Esophagus muscularis mucosa (tissue), 4 donors: ENCODE data around the gene VARS1. TPM values are rescaled to one million over a fixed set of nuclear protein-coding genes. Genes with fewer than 3 reads are reported as not detected.

ENCODE experiments used
- DNase-seq: peaks from one replicate; pipeline ENCODE4 v3.0.0-alpha.2; 2017; ENCODE audit errors: extremely low spot score
- H3K27ac ChIP-seq, 4 donors: fragments of 200-600 bp; sonication (generic); replicated peaks in 1 of 4; 1 replicate in 3 of 4; 2 replicates in 1 of 4; pipeline ENCODE4 v1.5.1; 2016 to 2019; ENCODE audit warnings: mild to moderate bottlenecking in 1 of 4
- H3K27me3 ChIP-seq, 4 donors: fragments of 200-600 bp; sonication (generic); one replicate each; pipeline versions ENCODE4 v1.5.1 to v1.6.0; 2016 to 2019
- H3K36me3 ChIP-seq, 4 donors: fragments of 200-600 bp; sonication (generic); one replicate each; pipeline ENCODE4 v1.5.1; 2016 to 2019
- H3K4me1 ChIP-seq, 4 donors: fragments of 200-600 bp; sonication (generic); one replicate each; pipeline ENCODE4 v1.5.1; 2016 to 2019
- H3K4me3 ChIP-seq, 4 donors: fragments of 200-600 bp; sonication (generic); 1 replicate in 2 of 4; 2 replicates in 2 of 4; pipeline ENCODE4 v1.5.1; 2016 to 2019; ENCODE audit warnings: mild to moderate bottlenecking in 4 of 4, moderate library complexity in 1 of 4
- H3K9me3 ChIP-seq, 4 donors: fragments of 200-600 bp; sonication (generic); 1 replicate in 3 of 4; 2 replicates in 1 of 4; pipeline ENCODE4 v1.5.1; 2016 to 2019
- EP300 ChIP-seq: sonication (generic); formaldehyde crosslinking; IDR thresholded peaks from one replicate; pipeline ENCODE4 v1.6.1; 2017; ENCODE audit warnings: antibody characterized with exemption
- POLR2A ChIP-seq: fragments of 450-650 bp; IDR thresholded peaks from one replicate; pipeline ENCODE4 v1.6.1; 2017; ENCODE audit warnings: antibody characterized with exemption, moderate library complexity, mild to moderate bottlenecking, low read depth
- POLR2AphosphoS5 ChIP-seq, 2 donors: sonication (generic); formaldehyde crosslinking; IDR thresholded peaks; one replicate each; pipeline ENCODE4 v1.6.1; 2017; ENCODE audit warnings: antibody characterized with exemption in 2 of 2
- WGBS: methylation state at CpG from one replicate; pipeline ENCODE4 v1.1.5; 2018; 5-methylcytosine and 5-hydroxymethylcytosine counted together
- intact Hi-C: fragments of 100-400 bp; cut with DNase I; formaldehyde crosslinking; loops from one replicate; pipeline ENCODE4 v1.15.1; 2023
- total RNA-seq, 4 donors: library from RNA; depleted of rRNA; stranded (reverse); fragments of >200 nt; gene quantifications; one replicate each; pipeline versions ENCODE4 v1.1.0 to v1.2.1, GENCODE V29; 2016
- TF ChIP-seq, protein P1 (sequence below), 3 experiments: fragments of 200-600 bp in 2 of 3; fragments of 450-650 bp in 1 of 3; sonication (generic) in 2 of 3; IDR thresholded peaks; one replicate each; pipeline ENCODE4 v1.5.1; 2017 to 2019; ENCODE audit warnings: antibody characterized with exemption in 3 of 3, mild to moderate bottlenecking in 2 of 3, moderate library complexity in 1 of 3

Gene VARS1
- total RNA-seq, 4 donors from 2014 or later = 25.0 to 53.2 (median 34.8) TPM

DNA sequence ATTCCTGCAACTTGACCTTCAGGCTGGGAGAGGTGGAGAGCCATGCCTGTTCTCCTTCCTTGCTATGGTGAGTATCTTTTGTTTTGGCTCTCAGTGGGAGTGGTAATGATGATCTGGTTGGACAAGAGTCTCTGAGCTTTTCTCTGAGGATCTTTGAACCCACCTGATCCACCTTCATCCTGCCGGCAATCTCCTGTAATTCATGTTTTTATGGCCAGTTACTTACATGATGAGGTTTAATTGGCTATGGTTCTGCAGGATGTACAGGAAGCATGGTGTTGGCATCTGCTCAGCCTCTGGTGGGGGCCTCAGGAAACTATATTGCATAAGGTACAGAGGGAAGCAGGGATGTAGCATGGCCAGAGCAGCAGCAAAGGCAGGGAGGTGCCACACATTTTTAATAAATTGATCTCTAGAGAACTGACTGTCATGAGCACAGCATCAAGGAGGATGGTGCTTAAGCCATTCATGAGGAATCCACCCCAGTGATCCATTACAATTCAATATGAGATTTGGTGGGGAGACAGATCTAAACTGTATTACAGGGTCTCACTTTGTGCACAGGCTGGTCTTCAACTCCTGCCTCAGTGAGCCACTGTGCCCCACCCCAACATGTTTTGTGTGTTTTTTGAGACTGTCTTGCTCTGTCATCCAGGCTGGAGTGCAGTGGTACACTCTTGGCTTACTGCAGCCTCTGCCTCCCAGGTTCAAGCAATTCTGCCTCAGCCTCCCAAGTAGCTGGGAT, 42.0 kb upstream of the VARS1 start:
- Histone ChIP-seq H3K4me1 (peaks cover 45 to 56% (median 56%) of the 10 kb centered on the region in 4 donors), H3K27ac (peak overlapping the region; percentile 93 to 97 (median 95))

DNA sequence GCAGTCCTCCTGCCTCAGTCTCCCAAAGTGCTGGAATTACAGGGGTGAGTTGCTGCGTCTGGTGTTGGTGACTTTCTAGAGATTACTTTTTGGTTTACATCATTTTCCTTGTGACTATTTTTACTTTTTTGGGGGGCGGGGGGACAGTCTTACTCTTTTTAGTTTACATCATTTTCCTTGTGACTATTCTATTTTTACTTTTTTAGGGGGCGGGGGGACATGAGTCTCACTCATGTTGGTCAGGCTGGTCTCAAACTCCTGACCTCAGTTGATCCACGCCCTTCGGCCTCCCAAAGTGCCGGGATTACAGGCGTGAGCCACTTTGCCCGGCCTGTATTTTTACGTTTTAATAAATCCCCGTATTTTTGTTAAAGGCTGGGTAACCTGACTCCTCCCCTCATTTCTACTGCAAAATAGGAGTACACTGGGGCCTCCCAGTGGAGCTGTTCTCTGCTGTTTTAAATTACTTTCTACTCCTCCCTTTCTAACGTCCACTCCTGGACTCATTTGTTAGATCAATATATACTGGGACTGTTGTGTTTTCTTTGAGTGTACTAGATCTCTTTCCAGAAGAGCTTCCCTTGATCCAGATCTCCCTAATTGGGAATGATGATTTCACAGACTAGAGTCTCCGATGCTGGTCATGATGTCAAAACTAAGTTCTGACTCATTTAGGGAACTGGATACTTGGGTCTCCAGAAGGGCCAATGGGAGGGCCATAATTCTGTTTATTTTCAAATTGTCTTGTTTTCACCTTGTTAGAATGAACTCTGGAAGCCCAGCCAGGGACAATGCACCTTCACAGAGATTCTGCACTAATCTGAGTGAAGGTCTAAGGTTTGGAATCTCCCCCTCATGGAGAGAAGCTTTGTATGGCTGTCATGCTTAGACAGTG, 41.2 kb upstream of the VARS1 start:
- H3K27ac ChIP-seq = peak overlapping the region; percentile 93 to 97 (median 95)
- intact Hi-C loops = no loop called here
- 29% methylated on average over 12 of the region's 12 CpGs for WGBS
- H3K27me3 ChIP-seq = no peaks in the 10 kb centered on the region
- H3K4me3 ChIP-seq = peak overlapping the region; percentile 72 to 94 (median 82)
- H3K9me3 ChIP-seq = no peaks in the 10 kb centered on the region
- H3K4me1 ChIP-seq = peaks cover 45 to 64% (median 64%) of the 10 kb centered on the region in 4 donors
- H3K36me3 ChIP-seq = peaks cover 36 to 50% (median 45%) of the 10 kb centered on the region in 4 donors
- no peak for DNase-seq
- TF ChIP-seq POLR2AphosphoS5 (IDR thresholded peaks at IDR 0.05) (no peak), EP300 (no peak), POLR2A (no peak)
- TF ChIP-seq, protein P1, sequence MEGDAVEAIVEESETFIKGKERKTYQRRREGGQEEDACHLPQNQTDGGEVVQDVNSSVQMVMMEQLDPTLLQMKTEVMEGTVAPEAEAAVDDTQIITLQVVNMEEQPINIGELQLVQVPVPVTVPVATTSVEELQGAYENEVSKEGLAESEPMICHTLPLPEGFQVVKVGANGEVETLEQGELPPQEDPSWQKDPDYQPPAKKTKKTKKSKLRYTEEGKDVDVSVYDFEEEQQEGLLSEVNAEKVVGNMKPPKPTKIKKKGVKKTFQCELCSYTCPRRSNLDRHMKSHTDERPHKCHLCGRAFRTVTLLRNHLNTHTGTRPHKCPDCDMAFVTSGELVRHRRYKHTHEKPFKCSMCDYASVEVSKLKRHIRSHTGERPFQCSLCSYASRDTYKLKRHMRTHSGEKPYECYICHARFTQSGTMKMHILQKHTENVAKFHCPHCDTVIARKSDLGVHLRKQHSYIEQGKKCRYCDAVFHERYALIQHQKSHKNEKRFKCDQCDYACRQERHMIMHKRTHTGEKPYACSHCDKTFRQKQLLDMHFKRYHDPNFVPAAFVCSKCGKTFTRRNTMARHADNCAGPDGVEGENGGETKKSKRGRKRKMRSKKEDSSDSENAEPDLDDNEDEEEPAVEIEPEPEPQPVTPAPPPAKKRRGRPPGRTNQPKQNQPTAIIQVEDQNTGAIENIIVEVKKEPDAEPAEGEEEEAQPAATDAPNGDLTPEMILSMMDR (IDR thresholded peaks at IDR 0.05) = no peak

More for the DNA sequence above, 42.0 kb upstream of the VARS1 start:
- intact Hi-C loops = no loop called here
- TF ChIP-seq, protein P1 (IDR thresholded peaks at IDR 0.05) = no peak
- no peak for TF ChIP-seq EP300
- TF ChIP-seq POLR2AphosphoS5 (IDR thresholded peaks at IDR 0.05) = no peak
- no peak for TF ChIP-seq POLR2A
- 36% methylated on average over 1 of the region's 1 CpG for WGBS
- H3K4me3 ChIP-seq = peak overlapping the region in 1 of 4 donors; percentile 72
- DNase-seq = no peak
- H3K27me3 ChIP-seq = no peaks in the 10 kb centered on the region
- H3K9me3 ChIP-seq = no peaks in the 10 kb centered on the region
- H3K36me3 ChIP-seq = peaks cover 36 to 56% (median 45%) of the 10 kb centered on the region in 4 donors

GRCh38 chr6:31836047-31836473, 40.5 kb upstream of the VARS1 start:
- H3K4me3 ChIP-seq = peak overlapping the region; percentile 72 to 94 (median 82)
- no peaks in the 10 kb centered on the region for H3K9me3 ChIP-seq
- no peaks in the 10 kb centered on the region for H3K27me3 ChIP-seq
- intact Hi-C loops = no loop called here
- WGBS = 25% methylated on average over 14 of the region's 14 CpGs
- DNase-seq = no peak
- TF ChIP-seq EP300 (no peak), POLR2A (no peak), POLR2AphosphoS5 (IDR thresholded peaks at IDR 0.05) (no peak)
- TF ChIP-seq, protein P1 (IDR thresholded peaks at IDR 0.05) = no peak
- H3K4me1 ChIP-seq = peaks cover 52 to 71% (median 70%) of the 10 kb centered on the region in 4 donors
- peaks cover 36 to 45% (median 42%) of the 10 kb centered on the region in 4 donors for H3K36me3 ChIP-seq
- peak overlapping the region; percentile 93 to 97 (median 95) for H3K27ac ChIP-seq

- Histone ChIP-seq H3K4me1 (peaks cover 60 to 79% (median 75%) of the 10 kb centered on the region in 4 donors), H3K4me3 (peak overlapping the region; percentile 72 to 94 (median 82)), H3K27ac (peak overlapping the region; percentile 93 to 97 (median 95)), H3K36me3 (peaks cover 25 to 33% (median 28%) of the 10 kb centered on the region in 4 donors), H3K27me3 (no peaks in the 10 kb centered on the region), H3K9me3 (no peaks in the 10 kb centered on the region)
- WGBS = under 1% methylated on average over 45 of the region's 59 CpGs
- peak; percentile 97 for DNase-seq
- TF ChIP-seq, protein P1 (IDR thresholded peaks at IDR 0.05) = peak in 1 of 3 experiments; percentile 15
- TF ChIP-seq POLR2A (peak; percentile 52), POLR2AphosphoS5 (IDR thresholded peaks at IDR 0.05) (peak; percentile 65 to 75), EP300 (no peak)
- intact Hi-C loops = loop anchor here (5.0 kb wide), 3 partner anchors 42 to 152 kb away; partner anchors contain the start of gene LY6G5C
These were observed 39.1 kb upstream of the VARS1 start for GRCh38 chr6:31834367-31835250.
